HepG2 (cell line): ENCODE data around the gene SBK2. TPM values are rescaled to one million over a fixed set of nuclear protein-coding genes. Genes with fewer than 3 reads are reported as not detected.

Source experiments
- ATAC-seq: fragments of 200-7000 bp; cut with Tn5 transposase; 3 replicates; pipeline ENCODE4 v1.9.1; 2020; ENCODE audit warnings: mild to moderate bottlenecking, moderate library complexity
- BruUV-seq: library from RNA; stranded (reverse); fragments of 400-500 nt; replicated peaks from 2 replicates; lab custom pipeline; 2021; lab: Mats Ljungman, UMichigan
- CTCF ChIA-PET: fragments of 300-600 bp; formaldehyde crosslinking; extraction: SDS; loops from one replicate; lab custom pipeline; 2021; ENCODE audit warnings: low total read pairs, inconsistent platforms, low intra/inter-chr PET ratio; lab: Yijun Ruan, JAX
- POLR2A ChIA-PET: fragments of 350-600 bp; sonication (Branson Sonifier 250); formaldehyde crosslinking; loops from one replicate; lab custom pipeline; 2020; ENCODE audit warnings: antibody characterized with exemption, inconsistent platforms; lab: Yijun Ruan, JAX
- DNase-seq: peaks from one replicate; pipeline ENCODE4 v3.0.0-alpha.2; 2015; ENCODE audit warnings: low spot score
- FAIRE-seq: peaks from 3 replicates; lab custom pipeline; 2011; peaks lifted over from hg19 to GRCh38; lab: Jason Lieb, UNC
- H2AFZ ChIP-seq: one replicate; pipeline ENCODE4 v1.6.1; 2011; ENCODE audit warnings: low read length, inconsistent platforms
- H3K27ac ChIP-seq: fragments of 300-600 bp; 3 replicates; pipeline ENCODE4 v1.8.0; 2011; ENCODE audit warnings: mixed run types, mild to moderate bottlenecking, mixed read lengths, low read length, inconsistent platforms; ENCODE audit not compliant: insufficient read depth; ENCODE audit errors: extremely low read length
- H3K27me3 ChIP-seq, 2 experiments: fragments of 200-600 bp in 1 of 2; 2 replicates in 1 of 2; 3 replicates in 1 of 2; pipeline versions ENCODE4 v1.6.0 to v1.8.0; 2011; ENCODE audit warnings: low read length in 2 of 2, mild to moderate bottlenecking in 2 of 2, moderate library complexity in 2 of 2, inconsistent platforms in 1 of 2; ENCODE audit not compliant: insufficient read depth in 2 of 2, control insufficient read depth in 1 of 2
- H3K36me3 ChIP-seq, 2 experiments: fragments of 200-600 bp in 1 of 2; replicated peaks in 1 of 2; 2 replicates in 1 of 2; 3 replicates in 1 of 2; pipeline versions ENCODE4 v1.5.1 to v1.8.0; 2011; ENCODE audit warnings: low read length in 2 of 2, inconsistent platforms in 1 of 2; ENCODE audit not compliant: insufficient read depth in 2 of 2, control insufficient read depth in 1 of 2
- H3K4me1 ChIP-seq: 2 replicates; pipeline ENCODE4 v1.5.1; 2012; ENCODE audit warnings: low read length, inconsistent platforms; ENCODE audit not compliant: insufficient read depth
- H3K4me2 ChIP-seq: 2 replicates; pipeline ENCODE4 v1.6.0; 2011; ENCODE audit warnings: low read depth, low read length, inconsistent platforms
- H3K4me3 ChIP-seq, 3 experiments: fragments of 200-600 bp in 1 of 3; sonication (generic), shearing (Covaris generic) in 1 of 3; replicated peaks in 1 of 3; 2 replicates each; pipeline ENCODE4 v1.5.1; 2011 to 2016; ENCODE audit warnings: low read length in 3 of 3, inconsistent platforms in 2 of 3, low read depth in 2 of 3, mild to moderate bottlenecking in 2 of 3, control low read depth in 1 of 3, mixed read lengths in 1 of 3; ENCODE audit not compliant: insufficient read depth in 1 of 3
- H3K79me2 ChIP-seq: one replicate; pipeline ENCODE4 v1.6.1; 2011; ENCODE audit warnings: low read length, inconsistent platforms; ENCODE audit not compliant: insufficient read depth
- H3K9ac ChIP-seq: 2 replicates; pipeline ENCODE4 v1.6.0; 2011; ENCODE audit warnings: mild to moderate bottlenecking, low read depth, low read length, inconsistent platforms; ENCODE audit not compliant: insufficient read depth
- H3K9me3 ChIP-seq: 2 replicates; pipeline ENCODE4 v1.5.1; 2012; ENCODE audit warnings: mild to moderate bottlenecking, low read length
- H4K20me1 ChIP-seq: 2 replicates; pipeline ENCODE4 v1.6.0; 2011; ENCODE audit warnings: inconsistent platforms, mild to moderate bottlenecking, low read length, moderate library complexity; ENCODE audit not compliant: insufficient read depth
- ELF4 ChIP-seq: sonication (generic); formaldehyde crosslinking; IDR thresholded peaks from 2 replicates; pipeline ENCODE4 v1.5.0; 2020; ENCODE audit warnings: missing genetic modification reagents, mild to moderate bottlenecking, moderate library complexity, borderline replicate concordance
- GPN1 ChIP-seq: sonication (generic); formaldehyde crosslinking; IDR thresholded peaks from 2 replicates; pipeline ENCODE4 v1.5.1; 2020; ENCODE audit warnings: missing genetic modification reagents, borderline replicate concordance
- HMGXB4 ChIP-seq, 2 experiments: sonication (generic) in 1 of 2; formaldehyde crosslinking in 1 of 2; IDR thresholded peaks; 2 replicates each; pipeline versions ENCODE4 v1.4.0 to v1.6.1; 2018 to 2020; ENCODE audit warnings: missing genetic modification reagents in 2 of 2, borderline replicate concordance in 1 of 2, low read depth in 1 of 2, mild to moderate bottlenecking in 1 of 2, missing biosample characterization in 1 of 2
- MBNL3 ChIP-seq: fragments of 250-450 bp; sonication (Bioruptor Pico); conservative IDR thresholded peaks from 2 replicates; pipeline ENCODE4 v1.8.0; 2022; ENCODE audit warnings: mild to moderate bottlenecking, inconsistent platforms
- MXD3 ChIP-seq: IDR thresholded peaks from 2 replicates; pipeline ENCODE4 v1.6.1; 2016; ENCODE audit warnings: mild to moderate bottlenecking, missing biosample characterization, missing genetic modification reagents
- TERF1 ChIP-seq: sonication (generic); formaldehyde crosslinking; IDR thresholded peaks from 2 replicates; pipeline ENCODE4 v1.8.0; 2022; ENCODE audit warnings: mild to moderate bottlenecking, missing genetic modification reagents, moderate library complexity
- XRCC5 ChIP-seq: fragments of 200-400 bp; formaldehyde crosslinking; optimal IDR thresholded peaks from 2 replicates; pipeline ENCODE3; 2017; ENCODE audit warnings: mild to moderate bottlenecking, low read length
- ZNF432 ChIP-seq: sonication (generic); formaldehyde crosslinking; IDR thresholded peaks from 2 replicates; pipeline ENCODE4 v1.5.0; 2020; ENCODE audit warnings: missing genetic modification reagents, mild to moderate bottlenecking, borderline replicate concordance
- ZSCAN21 ChIP-seq: sonication (generic); formaldehyde crosslinking; IDR thresholded peaks from 2 replicates; pipeline ENCODE4 v1.8.0; 2022; ENCODE audit warnings: mild to moderate bottlenecking, missing genetic modification reagents, moderate library complexity, borderline replicate concordance
- ZZZ3 ChIP-seq: sonication (generic); formaldehyde crosslinking; IDR thresholded peaks from 2 replicates; pipeline ENCODE4 v1.4.0; 2020; ENCODE audit warnings: missing genetic modification reagents, mild to moderate bottlenecking, borderline replicate concordance
- WGBS: methylation state at CpG from one replicate; pipeline ENCODE4 v1.1.6; 2017; ENCODE audit warnings: low lambda C conversion rate; 5-methylcytosine and 5-hydroxymethylcytosine counted together
- in situ Hi-C: cut with HindIII; loops from 2 replicates; pipeline ENCODE4 v1.10.0; 2017; ENCODE audit warnings: low pct_unique_long_range_greater_than_20kb; ENCODE audit not compliant: extremely low pct_ligation_motif_present
- intact Hi-C: fragments of 100-400 bp; cut with micrococcal nuclease; formaldehyde crosslinking; loops from one replicate; pipeline ENCODE4 v1.10.0; 2022; ENCODE audit not compliant: unreplicated experiment
- polyA plus RNA-seq, 8 experiments: library from polyadenylated mRNA; depleted of rRNA in 3 of 8; stranded (reverse) in 7 of 8; unstranded in 1 of 8; fragments of >200 nt; fragmentation: Illumina TruSeq in 4 of 8; extraction: Trizol in 4 of 8; gene quantifications; 2 replicates each; pipeline versions ENCODE4 v1.2.1 to v1.2.3, GENCODE V29; 2011 to 2016; ENCODE audit warnings: low read depth in 4 of 8, missing spikeins in 1 of 8, mixed read lengths in 1 of 8; ENCODE audit not compliant: insufficient read depth in 1 of 8
- total RNA-seq, 5 experiments: library from RNA; depleted of rRNA; stranded (reverse); fragments of >200 nt; fragmentation: Illumina TruSeq; extraction: Trizol; gene quantifications; 2 replicates each; pipeline ENCODE4 v1.2.3, GENCODE V29; 2016; ENCODE audit warnings: low read depth in 1 of 5
- TF ChIP-seq, protein P1 (sequence below): IDR thresholded peaks from 2 replicates; pipeline ENCODE4 v1.6.1; 2012; ENCODE audit warnings: low read depth, low read length, improper control_type of control experiment

Gene SBK2
- total and polyA plus RNA-seq, 2 of the 13 experiments (the other 11 are each of a cell fraction or from before 2014, with no cell fraction given), result 0.24 TPM; not detected in 1

- no peak for ATAC-seq
- no peak for FAIRE-seq
- Histone ChIP-seq H3K9ac (no peak overlapping the region), H3K4me3 (no peak overlapping the region), H3K27me3 (peaks cover 0 to 5% of the 10 kb centered on the region in 2 experiments; a peak in 2 of 5 replicates), H3K4me1 (peaks cover 45% of the 10 kb centered on the region), H4K20me1 (no peaks in the 10 kb centered on the region), H3K27ac (no peak overlapping the region), H3K79me2 (no peaks in the 10 kb centered on the region), H3K9me3 (no peaks in the 10 kb centered on the region), H3K36me3 (no peaks in the 10 kb centered on the region), H2AFZ (no peak overlapping the region), H3K4me2 (no peak overlapping the region)
- ChIA-PET POLR2A (no interaction called here), CTCF (no interaction called here)
- in situ Hi-C loops, result no loop called here
- no peak for DNase-seq
- 63% methylated on average over 9 of the region's 9 CpGs for WGBS
- no peak for TF ChIP-seq ZZZ3 (CRISPR knock-in tag)
- TF ChIP-seq ZSCAN21, result no peak
- no peak for TF ChIP-seq HMGXB4 (CRISPR knock-in tag; IDR thresholded peaks at IDR 0.05; ENCODE audit: borderline replicate concordance in 1 of 2, low read depth in 1 of 2)
- no peak for TF ChIP-seq MXD3 (CRISPR knock-in tag)
- TF ChIP-seq ELF4 (CRISPR knock-in tag), result no peak
- TF ChIP-seq, protein P1, sequence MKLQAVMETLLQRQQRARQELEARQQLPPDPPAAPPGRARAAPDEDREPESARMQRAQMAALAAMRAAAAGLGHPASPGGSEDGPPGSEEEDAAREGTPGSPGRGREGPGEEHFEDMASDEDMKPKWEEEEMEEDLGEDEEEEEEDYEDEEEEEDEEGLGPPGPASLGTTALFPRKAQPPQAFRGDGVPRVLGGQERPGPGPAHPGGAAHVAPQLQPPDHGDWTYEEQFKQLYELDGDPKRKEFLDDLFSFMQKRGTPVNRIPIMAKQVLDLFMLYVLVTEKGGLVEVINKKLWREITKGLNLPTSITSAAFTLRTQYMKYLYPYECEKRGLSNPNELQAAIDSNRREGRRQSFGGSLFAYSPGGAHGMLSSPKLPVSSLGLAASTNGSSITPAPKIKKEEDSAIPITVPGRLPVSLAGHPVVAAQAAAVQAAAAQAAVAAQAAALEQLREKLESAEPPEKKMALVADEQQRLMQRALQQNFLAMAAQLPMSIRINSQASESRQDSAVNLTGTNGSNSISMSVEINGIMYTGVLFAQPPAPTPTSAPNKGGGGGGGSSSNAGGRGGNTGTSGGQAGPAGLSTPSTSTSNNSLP, result no peak
- TF ChIP-seq GPN1 (CRISPR knock-in tag), result no peak
- no peak for TF ChIP-seq TERF1
- no peak for TF ChIP-seq XRCC5
- TF ChIP-seq MBNL3 (CRISPR knock-in tag), result no peak
- TF ChIP-seq ZNF432 (CRISPR knock-in tag), result no peak
- no TSS peak for BruUV-seq
- intact Hi-C loops, result loop anchor here (10.0 kb wide), 1 partner anchor 45 kb away; the partner anchor contains the start of genes ZNF524 and ZNF865
These were observed 22.8 kb upstream of the SBK2 start for GRCh38 chr19:55559684-55560083.
